NCI-H187 (cell line): Measurements from ENCODE around the gene DNAJC3.
"Not testable (repeated sequence)": the region's sequence is repeated elsewhere in the genome, so short reads cannot be mapped to it uniquely, and the experiment has no call there.

Experiments
- DNase-seq, 2 experiments: peaks; one replicate each; lab custom pipeline; 2025; lab: John Stamatoyannopoulos, UW

Gene DNAJC3

DNA sequence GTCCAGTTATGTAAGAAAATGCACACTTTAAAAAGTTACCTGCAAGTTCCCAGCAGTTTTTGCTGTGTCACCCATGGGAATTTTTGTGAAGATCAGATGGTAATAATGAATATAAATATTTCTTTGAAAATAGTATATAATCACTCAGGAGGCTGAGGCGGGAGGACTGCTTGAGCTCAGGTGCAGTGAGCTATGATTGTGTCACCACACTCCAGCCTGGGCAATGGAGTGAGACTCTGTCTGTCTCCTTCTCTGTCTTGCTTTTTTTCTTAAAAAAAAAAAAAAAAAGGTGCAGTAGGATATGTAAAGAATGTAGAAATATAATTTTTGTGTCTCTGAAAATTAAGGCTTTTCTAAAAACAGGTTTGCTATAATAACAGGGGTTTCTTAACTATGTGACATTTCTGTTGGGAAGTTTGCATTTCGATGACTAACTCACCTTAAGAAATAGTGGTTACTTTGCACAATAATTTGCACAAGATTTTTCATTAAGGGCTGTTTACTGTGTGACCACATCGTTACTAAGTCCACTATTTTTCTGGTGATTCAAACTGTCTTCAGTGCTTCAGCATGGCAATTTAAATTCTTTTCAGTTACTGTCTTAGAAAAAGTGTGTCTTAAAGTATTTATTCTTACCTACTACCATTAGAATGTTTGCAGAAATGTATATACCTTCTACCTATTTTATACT lies 37.3 kb downstream of the DNAJC3 start:
- DNase-seq: no peak

DNA sequence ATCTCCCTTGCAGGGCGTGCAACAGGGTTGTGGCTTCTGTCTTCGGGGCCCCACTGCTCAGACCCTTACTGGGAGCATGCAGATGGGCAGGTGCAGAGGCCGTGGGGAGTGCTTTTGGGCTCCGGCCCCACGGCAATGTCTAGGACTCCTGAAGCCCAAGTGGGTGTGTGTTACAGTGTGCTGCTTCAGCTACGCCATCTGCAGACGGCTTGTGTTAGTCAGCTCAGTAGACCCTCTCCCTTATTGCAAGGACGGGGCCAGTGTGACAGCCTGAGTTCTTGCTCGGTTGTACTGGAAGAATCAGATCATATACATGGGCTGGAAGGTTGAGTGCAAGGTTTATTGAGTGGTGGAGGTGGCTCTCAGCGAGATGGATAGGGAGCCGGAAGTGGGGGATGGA lies 39.3 kb downstream of the DNAJC3 start:
- DNase-seq: no peak

DNA sequence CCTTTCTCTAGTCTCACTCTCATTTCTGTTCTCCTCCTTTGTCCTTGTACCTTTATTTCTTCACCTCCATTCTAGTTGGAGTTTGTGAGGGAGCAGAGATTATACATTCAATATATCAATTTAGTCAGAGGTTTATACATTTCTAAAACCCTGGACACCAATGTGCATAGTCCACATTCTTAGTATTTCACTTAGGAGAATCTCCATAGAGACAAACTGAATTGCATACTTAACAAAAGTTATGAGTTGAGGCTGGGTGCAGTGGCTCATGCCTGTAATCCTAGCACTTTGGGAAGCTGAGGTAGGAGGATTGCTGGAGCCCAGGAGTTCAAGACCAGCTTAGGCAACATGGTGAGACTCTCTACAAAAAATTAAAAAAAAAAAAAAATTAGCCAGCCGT lies 45.3 kb downstream of the DNAJC3 start:
- DNase-seq: no peak

DNA sequence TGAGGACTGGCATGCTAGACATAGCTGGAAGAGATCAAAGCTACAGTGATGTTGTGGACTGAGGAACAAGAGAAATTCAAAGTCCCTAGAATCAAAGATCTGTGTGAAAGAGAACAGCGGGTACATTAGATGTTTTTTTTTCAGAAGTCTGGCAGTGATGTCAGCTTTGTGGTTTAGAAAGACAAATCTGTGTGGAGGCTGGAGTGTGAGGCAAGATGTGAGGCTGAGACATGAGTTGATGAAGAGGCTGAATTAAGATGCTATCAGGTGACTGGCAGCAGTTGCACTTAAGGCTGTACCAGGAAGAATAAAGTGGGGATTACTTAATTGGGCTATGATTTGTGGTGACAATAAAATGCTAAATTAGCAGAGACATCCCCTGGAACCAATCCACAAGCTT lies 46.5 kb downstream of the DNAJC3 start:
- no peak for DNase-seq

DNA sequence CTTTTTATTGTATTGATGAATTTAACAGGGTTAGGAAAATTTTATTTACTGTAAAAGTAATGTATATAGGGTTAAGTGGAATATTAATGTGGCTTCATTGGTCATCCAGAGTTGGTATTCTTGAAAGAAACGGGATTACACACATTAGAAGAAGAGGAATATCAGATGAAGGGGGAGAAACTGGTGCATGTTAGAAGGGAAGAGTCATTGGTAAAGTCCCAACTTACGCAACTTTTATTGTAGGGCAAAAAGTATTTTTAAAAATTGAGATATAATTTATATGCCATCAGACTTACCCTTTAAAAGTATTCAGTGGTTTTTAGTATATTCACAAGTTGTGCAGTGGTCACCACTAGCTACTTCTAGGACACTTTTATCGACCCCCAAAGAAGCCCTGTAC lies 47.3 kb downstream of the DNAJC3 start:
- no peak for DNase-seq

DNA sequence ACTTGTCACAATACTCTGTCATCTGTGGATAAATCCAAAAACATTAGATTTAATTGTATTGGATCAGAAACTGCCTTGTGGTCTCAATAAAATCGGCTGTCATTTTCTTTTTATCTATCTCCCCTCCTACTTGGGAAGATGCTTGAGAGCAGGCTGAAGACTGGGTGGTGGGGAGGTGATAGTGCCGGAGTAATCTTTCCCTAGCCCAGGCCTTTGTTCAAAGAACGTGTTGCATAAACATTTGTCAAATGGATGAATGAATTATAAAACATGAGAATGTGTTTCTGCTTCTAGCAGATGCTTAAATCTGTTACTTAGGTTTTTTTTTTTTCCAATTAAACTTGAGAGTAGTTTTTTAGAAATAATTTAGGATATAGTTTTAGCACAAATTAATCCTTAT lies 49.9 kb downstream of the DNAJC3 start:
- DNase-seq: no peak

DNA sequence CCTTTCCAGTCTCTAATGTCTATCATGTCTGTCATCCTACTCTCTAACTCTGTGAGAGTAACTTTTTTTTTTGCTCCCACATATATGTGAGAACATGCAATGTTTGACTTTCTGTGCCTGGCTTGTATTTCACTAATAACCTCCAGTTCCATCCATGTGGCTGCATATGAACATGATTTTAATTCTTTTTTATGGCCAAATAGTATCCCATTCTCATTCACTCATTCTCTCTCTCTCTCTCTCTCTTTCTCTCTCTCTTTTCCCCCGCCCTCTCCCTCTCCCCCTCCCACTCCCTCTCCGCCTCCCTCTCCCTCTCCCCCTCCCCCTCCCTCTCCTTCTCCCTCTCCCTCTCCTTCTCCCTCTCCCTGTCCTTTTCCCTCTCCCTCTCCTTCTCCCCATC lies 52.0 kb downstream of the DNAJC3 start:
- no peak for DNase-seq

DNA sequence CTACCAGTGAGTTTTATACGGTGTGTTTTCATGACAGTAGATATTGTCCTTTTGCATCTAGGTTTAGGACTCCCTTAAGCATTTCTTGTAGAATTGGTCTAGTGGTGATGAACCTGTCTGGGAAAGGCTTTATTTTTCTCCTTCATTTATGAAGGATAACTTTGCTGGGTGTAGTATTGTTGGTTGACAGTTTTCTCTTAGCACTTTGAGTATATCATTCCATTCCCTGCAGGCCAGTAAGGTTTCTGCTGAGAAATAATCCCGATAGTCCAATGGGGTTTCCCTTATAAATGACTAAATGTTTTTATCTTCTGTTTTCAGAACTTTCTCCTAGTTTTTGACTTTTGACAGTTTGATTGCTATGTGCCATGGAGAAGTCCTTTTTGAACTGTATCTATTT lies 57.2 kb downstream of the DNAJC3 start:
- no peak for DNase-seq

DNA sequence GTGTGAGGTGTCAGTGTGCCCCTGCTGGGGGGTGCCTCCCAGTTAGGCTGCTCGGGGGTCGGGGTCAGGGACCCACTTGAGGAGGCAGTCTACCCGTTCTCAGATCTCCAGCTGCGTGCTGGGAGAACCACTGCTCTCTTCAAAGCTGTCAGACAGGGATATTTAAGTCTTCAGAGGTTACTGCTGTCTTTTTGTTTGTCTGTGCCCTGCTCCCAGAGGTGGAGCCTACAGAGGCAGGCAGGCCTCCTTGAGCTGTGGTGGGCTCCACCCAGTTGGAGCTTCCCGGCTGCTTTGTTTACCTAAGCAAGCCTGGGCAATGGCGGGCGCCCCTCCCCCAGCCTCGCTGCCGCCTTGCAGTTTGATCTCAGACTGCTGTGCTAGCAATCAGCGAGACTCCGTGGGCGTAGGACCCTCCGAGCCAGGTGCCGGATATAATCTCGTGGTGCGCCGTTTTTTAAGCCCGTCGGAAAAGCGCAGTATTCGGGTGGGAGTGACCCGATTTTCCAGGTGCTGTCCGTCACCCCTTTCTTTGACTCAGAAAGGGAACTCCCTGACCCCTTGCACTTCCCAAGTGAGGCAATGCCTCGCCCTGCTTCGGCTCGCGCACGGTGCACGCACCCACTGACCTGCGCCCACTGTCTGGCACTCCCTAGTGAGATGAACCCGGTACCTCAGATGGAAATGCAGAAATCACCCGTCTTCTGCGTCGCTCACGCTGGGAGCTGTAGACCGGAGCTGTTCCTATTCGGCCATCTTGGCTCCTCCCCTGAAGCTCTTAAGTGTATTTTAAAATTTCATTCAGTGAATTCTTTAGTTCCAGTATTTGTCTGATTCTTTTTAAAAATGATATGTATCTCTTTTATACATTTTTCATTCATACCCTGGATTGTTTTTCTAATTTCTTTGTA lies 63.4 kb downstream of the DNAJC3 start:
- DNase-seq: not testable (repeated sequence)

DNA sequence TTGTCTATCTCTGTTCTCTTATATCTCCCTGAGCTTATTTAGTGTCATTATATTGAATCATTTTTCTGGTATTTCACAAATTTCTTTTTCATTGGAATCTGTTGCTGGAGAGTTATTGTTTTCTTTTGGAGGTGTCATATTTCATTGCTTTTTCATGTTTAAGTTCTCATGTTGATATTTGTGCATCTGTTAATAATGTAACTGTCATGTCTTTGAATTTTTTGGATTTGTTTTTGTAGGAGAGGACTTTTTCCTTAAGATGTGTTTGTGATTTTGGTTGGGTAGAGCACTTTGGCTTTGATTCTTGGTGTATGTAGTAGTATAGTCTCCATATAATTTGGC lies 64.0 kb downstream of the DNAJC3 start:
- DNase-seq: no peak

DNA sequence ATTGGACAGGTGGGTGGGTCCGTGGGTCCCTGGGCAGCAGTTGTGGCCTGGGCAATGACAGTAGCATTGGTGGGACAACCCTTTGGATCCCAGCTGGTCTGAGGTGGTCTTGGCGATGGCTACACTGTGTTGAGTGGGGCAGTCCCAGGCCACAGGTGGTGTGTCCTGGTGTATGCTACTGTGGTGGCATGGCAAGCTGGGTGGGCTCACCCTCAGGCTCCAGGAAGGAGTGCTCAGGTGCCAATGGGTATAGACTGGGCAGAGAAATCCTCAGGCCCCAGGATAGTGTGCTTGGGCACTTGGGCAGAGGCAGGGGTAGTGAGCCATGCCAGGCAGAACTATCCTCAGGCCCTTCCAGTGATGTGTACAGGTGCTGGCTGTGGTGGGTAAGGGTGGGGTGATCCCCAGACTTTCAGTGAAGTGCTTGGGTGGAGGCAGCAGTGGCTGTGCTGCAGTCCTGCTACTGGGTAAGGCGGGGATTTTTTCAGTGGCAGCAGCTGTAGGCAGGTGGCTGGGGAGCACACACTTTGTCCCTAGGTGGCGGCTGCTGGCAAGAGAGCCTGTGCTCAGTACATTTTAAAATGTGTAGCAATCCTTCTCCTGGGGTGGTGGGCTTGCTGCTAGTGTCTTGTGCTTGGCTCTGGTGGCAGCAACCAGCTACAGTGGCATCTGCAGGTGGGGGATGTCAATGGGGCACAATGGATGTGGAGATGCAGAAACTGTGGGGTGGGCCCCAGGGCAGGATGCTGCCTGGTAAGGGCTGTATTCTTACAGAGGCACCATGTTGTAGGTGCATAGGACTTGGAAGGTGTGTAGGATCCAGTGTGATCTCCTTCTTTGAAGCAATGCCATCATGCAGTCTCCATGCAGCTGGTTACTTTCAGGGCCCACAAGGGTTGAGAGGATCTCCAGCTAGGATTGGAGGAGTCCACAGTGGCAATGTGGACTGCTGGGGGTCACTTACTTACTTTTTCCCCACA lies 64.9 kb downstream of the DNAJC3 start:
- no peak for DNase-seq

DNA sequence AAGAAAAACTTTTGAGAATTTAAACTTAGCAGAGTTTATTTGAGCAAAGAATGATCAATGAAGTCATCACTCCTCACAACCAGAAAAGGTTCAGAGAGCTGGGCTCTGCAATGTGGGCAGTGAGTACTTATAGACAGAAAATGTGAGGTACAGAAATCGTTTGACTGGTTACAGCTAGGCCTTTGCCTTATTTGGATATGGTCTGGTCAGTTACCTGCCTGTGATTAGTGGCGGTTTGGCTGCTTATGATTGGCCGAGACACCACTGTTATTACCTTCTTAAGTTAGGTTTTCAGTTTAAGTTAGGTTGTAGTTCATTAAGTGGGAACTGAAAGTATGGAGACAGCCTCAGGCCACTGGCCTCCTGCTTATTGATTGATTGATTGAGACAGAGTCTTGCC lies 66.3 kb downstream of the DNAJC3 start:
- DNase-seq: no peak

DNA sequence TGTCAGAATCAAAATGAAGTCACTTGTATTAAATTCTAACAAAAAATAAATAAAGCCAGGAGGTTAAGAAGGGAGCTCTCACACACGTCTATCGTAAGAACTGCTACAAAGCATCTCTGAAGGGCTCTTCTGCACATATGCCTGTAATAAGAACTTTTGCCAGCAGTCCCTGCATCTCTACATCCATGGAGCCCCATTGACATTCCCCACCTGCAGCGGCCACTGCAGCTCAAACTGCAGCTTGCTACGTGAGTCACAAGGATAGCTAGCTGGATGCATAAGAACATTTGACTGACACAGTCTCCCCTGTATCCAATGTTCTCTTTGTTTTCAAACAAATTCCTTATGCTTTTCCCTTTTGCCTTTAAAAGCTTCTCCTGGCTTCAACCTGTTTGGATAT lies 68.3 kb downstream of the DNAJC3 start:
- DNase-seq: no peak

DNA sequence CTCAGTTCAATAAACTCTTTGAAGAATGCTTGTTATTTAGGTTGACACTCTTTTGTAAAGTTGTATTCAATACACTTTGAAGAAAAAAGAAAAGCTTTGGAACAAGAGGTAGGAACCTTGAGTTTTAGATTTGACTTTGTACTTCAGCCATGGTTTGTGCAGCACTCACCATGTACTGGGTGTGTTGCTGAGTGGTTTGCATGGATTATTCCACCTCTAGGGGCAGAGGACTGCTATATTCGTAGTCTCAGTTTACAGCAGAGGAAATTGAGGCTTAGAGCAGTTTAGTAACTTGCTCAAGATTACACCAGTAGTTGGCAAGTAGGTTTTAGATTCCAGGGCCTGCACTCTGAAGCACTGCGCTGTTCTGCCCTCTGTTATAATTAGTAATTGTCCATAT lies 68.8 kb downstream of the DNAJC3 start:
- no peak for DNase-seq

DNA sequence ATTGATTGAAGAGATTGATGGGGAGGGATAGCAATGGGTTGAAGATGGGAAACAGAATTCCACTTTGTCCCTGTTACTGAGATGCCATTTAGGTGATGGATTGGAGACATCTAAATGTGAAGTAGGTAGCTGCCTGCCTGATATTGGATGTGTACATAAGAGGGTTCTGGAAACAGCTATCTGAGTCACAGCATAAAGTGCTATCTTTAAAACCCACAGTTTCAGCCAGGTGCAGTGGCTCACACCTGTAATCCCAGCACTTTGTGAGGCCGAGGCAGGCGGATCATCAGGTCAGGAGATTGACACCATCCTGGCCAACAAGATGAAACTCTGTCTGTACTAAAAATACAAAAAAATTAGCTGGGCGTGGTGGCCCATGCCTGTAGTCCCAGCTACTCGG lies 72.6 kb downstream of the DNAJC3 start:
- DNase-seq: peak in 1 of 2 experiments; percentile 32

DNA sequence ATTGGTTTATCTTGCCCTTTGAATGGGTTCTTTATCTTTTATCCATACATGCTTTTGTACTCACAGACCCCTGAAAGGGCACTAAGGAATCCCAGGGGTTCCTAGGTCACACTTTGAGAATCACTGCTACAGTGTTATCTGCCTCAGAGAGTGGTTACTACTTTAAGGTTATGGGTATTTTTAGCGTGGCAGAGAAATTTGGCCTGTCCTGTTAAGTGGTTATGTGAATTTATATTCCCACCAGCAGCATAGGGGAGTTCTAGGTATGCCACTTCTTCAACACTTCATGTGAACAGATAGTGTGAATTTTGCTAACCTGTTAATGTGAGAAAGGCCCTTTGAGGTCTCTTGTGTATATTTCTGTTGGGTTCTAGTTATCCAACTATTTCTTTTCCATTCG lies 75.7 kb downstream of the DNAJC3 start:
- no peak for DNase-seq

DNA sequence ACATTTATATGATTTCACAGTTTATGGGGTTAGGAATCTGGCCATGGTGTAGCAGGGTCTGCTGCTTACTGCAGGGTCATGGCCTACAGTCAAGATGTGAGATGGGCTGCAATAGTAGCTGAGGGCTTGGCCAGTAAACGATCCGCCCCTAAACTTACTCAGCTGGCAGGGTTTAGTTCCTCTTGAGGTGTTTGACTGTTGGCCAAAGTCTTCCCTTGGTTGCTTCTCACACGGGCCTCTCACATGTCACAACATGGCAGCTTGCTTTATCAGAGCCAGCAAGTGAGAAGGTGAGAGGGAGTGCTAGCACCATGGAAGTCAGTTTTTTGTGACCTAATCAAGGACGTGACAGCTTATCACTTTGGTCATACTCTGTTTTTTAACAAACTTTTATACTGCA lies 77.1 kb downstream of the DNAJC3 start:
- no peak for DNase-seq

DNA sequence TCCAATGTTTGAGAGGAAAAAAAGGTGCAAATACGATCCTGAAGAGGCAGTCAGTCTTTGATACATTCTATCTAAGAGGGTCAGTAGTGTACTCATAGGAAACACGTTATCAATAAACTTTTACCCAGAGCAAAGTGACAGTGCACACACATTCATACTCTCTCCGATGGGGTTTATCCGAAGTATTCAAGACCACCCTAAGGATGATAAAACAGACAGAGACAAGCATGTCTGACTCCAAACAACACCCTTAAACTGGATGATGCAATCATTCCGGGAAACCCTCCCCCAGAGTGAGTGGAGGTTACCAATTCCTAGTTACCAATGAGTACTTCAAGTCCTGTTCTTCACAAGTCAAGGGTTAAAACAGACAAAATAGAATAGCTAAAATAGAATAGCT lies 79.1 kb downstream of the DNAJC3 start:
- no peak for DNase-seq

DNA sequence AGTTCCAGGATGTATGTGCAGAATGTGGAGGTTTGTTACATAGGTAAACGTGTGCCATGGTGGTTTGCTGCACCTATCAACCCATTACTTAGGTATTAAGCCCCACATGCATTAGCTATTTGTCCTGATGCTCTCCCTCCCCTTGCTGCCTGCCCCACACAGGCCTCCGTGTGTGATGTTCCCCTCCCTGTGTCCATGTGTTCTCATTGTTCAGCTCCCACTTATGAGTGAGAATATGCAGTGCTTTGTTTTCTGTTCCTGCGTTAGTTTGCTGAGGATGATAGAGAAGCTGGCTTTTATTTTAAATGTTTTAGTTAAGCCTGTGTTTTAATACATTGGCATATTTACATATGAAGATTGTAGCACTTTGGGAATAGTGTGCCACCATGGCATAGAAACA lies 85.7 kb downstream of the DNAJC3 start:
- not testable (repeated sequence) for DNase-seq

DNA sequence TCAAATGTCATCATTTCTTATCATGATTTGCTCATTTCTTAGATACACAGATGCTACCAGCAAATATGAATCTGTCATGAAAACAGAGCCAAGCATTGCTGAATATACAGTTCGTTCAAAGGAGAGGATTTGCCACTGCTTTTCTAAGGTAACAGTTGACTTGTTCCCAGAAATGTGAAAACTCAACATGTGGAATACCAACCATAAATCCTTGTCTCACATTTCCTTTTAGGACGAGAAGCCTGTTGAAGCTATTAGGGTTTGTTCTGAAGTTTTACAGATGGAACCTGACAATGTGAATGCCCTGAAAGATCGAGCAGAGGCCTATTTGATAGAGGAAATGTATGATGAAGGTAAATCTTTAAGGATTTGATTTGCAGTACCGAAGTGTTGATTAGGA lies 86.7 kb downstream of the DNAJC3 start:
- DNase-seq: no peak

DNA sequence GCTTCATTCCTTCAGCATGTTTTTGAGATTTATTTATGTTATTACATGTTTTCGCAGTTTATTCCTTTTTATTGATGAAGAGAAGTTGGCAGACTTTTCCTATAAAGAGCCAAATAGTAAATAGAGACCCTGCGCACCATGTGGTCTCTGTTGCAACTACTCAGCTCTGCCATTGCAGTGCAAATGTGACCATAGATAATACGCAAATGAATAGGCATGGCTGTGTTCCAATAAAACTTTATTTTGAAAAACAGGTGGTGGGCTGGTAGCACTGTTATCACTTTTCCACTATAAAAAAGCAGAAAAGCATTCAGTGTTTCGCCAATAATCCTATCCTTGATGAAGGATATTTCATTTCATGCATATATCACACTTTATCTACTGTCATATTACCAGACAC lies 95.0 kb downstream of the DNAJC3 start:
- DNase-seq: no peak

DNA sequence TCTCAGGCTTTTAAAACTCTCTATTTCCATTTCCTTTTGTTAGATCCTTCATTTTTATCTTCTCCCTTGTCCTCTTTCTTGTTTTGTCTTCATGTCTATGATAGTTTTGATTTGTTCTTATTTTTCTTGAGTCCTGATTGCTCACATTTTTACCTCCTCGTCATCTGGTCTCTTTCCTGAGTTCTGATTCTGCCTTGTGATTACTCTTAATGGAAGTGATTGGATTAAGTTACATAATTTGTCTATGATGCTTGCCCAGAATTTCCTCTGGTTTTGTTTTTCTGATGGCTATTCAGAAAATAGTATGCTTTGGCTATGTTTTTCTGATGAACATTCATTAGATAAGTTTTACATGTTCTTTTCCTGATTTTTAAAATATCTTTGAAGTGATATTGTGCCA lies 102.6 kb downstream of the DNAJC3 start:
- no peak for DNase-seq

DNA sequence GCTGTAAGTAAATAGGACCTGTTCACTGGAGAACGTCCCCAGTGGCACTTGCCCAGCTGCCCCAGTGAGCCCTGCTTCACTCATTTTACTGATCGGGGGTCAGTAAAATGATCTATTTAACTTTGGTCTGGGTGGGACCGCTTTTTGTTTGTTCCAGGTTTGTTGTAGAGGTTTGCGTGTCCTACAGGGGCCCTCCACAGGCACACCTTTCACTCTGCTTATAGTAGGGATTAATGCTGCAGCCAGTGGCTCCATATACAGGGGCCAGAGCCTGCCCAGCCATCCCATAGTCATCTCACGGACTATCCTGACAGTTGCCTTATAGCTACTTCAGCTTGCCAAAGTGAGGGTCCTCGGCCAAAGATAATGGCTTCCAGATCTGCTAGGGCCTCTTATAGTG lies 104.1 kb downstream of the DNAJC3 start:
- no peak for DNase-seq
